Esophagus squamous epithelium (tissue), 4 donors: ENCODE results near the gene ANO3.
A peak's percentile ranks its signal among the peaks of the same experiment; 100 is the strongest.

Source experiments
- CTCF ChIP-seq, 6 experiments: fragments of 450-650 bp in 4 of 6; fragments of 200-600 bp in 2 of 6; sonication (generic) in 2 of 6; IDR thresholded peaks; one replicate each; pipeline ENCODE4 v1.5.1; 2016 to 2019; ENCODE audit warnings: antibody characterized with exemption in 6 of 6, mild to moderate bottlenecking in 4 of 6, moderate library complexity in 4 of 6
- POLR2A ChIP-seq, 4 donors: fragments of 450-650 bp; IDR thresholded peaks; one replicate each; pipeline ENCODE4 v1.6.1; 2017; ENCODE audit warnings: antibody characterized with exemption in 4 of 4, mild to moderate bottlenecking in 4 of 4, moderate library complexity in 3 of 4

GRCh38 chr11:26331911-26332571, at the start of gene ANO3:
- TF ChIP-seq CTCF (IDR thresholded peaks at IDR 0.05) (peak in 1 of 6 experiments; percentile 29), POLR2A (IDR thresholded peaks at IDR 0.05) (no peak)
